ENCODE data around the gene CDKL1. TPM values are rescaled to one million over a fixed set of nuclear protein-coding genes. Genes with fewer than 3 reads are reported as not detected.

Gene CDKL1
- total RNA-seq, 4 donors from 2014 or later: 2.9 to 16.6 (median 11.5) TPM

DNA sequence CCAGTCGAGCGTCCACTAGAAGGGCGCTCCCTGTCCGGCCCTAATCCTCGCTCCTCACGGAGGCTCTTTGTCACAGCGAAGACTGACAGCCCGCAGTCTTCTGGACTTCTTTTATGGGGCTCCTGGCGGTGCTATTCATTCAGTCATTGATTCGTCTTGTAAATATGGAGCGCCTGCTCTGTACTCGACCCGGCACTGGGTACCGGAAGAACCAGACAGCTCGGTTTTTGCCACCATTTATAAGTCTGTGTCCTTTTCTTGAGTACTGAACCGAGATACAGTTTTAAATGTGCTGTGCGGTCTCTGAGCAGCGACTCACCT, 84.0 kb downstream of the CDKL1 start:
- intact Hi-C loops (cut with DNase I): no loop called here

DNA sequence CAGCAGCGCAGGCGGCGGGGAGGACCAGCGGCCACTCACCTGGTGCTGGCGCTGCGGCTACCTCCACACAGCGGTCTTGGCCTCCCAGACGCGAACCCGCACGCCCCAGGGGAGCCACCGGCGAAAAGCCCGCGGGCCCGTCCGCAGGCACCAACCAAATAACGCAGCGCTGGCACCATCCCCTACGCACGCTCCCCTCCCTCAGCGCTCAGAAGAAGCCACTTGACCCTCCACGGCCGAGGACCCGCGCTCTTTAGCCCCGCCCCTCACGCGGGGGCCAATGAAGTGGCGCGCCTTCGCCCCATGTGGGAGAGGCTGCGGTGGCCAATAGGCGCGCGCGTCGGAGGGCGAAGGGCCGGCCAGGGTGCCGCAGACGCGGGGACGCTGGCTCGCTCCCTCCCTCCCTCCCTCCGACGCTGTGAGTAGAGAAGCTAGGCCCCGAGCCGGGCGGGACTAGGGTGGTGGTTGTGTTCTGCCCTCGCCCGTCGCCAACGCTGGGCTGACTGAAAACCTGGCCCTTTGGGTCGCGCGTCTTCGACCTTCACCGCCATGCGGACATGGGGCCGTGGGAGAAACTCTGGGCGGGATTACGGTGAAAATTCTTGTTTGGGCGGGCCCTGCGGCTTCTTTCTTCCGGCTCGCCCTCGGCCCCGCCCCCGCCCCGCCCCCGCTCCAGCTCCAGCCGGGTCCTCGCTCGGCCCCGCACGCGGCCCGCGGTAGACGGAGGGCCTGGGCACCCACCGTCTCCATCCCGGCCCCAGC, 84.5 kb downstream of the CDKL1 start, which contains the start of the genes DMAC2L and L2HGDH:
DMAC2L (plus strand) TSS at position 353 of the 762 bp plus-strand sequence. CDS start 9,164 bp downstream, outside the sequence.
L2HGDH (minus strand) TSS at position 258 of the 762 bp plus-strand sequence; CDS start at position 179, 79 bp downstream.
- H3K4me3 ChIP-seq: peak within 1 kb of the TSS; percentile 56 to 90 (median 80)
- intact Hi-C loops (cut with DNase I): no loop called here

More for the DNA sequence above, 84.0 kb downstream of the CDKL1 start:
- Histone ChIP-seq H3K27me3 (no peaks in the 10 kb centered on the region), H3K4me3 (peak overlapping the region; percentile 56 to 90 (median 80)), H3K4me1 (peaks cover 13 to 31% (median 15%) of the 10 kb centered on the region in 3 donors), H3K36me3 (peaks cover 0 to 12% (median 0%) of the 10 kb centered on the region in 3 donors), H3K9me3 (no peaks in the 10 kb centered on the region), H3K27ac (peak overlapping the region; percentile 92 to 98 (median 96))
- 0 to 1% methylated on average over 10 to 18 of the region's 18 CpGs for WGBS, 2 donors
- TF ChIP-seq, protein P1, sequence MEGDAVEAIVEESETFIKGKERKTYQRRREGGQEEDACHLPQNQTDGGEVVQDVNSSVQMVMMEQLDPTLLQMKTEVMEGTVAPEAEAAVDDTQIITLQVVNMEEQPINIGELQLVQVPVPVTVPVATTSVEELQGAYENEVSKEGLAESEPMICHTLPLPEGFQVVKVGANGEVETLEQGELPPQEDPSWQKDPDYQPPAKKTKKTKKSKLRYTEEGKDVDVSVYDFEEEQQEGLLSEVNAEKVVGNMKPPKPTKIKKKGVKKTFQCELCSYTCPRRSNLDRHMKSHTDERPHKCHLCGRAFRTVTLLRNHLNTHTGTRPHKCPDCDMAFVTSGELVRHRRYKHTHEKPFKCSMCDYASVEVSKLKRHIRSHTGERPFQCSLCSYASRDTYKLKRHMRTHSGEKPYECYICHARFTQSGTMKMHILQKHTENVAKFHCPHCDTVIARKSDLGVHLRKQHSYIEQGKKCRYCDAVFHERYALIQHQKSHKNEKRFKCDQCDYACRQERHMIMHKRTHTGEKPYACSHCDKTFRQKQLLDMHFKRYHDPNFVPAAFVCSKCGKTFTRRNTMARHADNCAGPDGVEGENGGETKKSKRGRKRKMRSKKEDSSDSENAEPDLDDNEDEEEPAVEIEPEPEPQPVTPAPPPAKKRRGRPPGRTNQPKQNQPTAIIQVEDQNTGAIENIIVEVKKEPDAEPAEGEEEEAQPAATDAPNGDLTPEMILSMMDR (IDR thresholded peaks at IDR 0.05): peak in 1 of 6 experiments; percentile 8
- TF ChIP-seq POLR2A (IDR thresholded peaks at IDR 0.05): no peak
- no peak for DNase-seq

DNA sequence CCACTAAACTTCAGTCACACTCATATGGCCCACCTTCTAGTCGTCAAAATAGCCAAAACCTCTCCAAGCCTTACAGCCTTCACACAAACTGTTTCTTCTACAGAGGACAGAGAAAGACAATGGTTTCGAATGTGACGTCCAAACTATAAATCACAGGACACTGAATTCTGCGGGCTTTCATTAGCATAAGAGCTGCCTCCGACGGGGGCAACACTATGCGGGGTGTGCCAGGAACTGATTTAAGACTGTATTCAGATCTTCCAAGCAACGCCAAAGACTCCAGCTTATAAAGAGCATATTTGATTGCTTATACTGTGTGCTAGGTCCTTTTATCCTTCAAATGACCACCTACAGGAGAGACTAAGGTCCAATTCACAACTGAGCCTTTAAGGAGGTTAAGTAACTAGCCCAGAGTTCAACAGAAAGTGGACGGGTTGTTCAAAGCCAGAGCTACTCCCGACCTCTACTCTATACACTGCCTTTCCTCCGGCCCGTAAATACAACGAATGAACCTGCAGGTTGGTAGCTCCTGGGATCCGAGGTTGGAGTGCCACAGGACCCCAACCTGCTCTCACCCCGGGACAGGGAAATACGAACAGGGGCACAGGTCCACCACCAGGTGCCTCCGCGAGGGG, 85.2 kb downstream of the CDKL1 start:
- Histone ChIP-seq H3K4me3 (peak overlapping the region; percentile 56 to 90 (median 80)), H3K27ac (peak overlapping the region; percentile 92 to 98 (median 96)), H3K9me3 (no peaks in the 10 kb centered on the region), H3K36me3 (peaks cover 0 to 12% (median 0%) of the 10 kb centered on the region in 3 donors), H3K4me1 (peaks cover 13 to 25% (median 14%) of the 10 kb centered on the region in 3 donors), H3K27me3 (no peaks in the 10 kb centered on the region)
- no peak for DNase-seq
- TF ChIP-seq, protein P1 (IDR thresholded peaks at IDR 0.05): peak in 2 of 6 experiments; percentile 33 to 54
- no peak for TF ChIP-seq POLR2A (IDR thresholded peaks at IDR 0.05)
- 0% methylated on average over 11 to 12 of the region's 18 CpGs for WGBS, 2 donors
- intact Hi-C loops (cut with DNase I): no loop called here

More for the DNA sequence above, 84.5 kb downstream of the CDKL1 start, which contains the start of the genes DMAC2L and L2HGDH:
- WGBS, 2 donors: 0% methylated on average over 16 of the region's 83 CpGs; no CpG with 5 or more reads in 1 of the 2 donors
- peak; percentile 80 for DNase-seq
- H3K27me3 ChIP-seq: no peaks in the 10 kb centered on the region
- peak in 2 of 4 donors; percentile 50 to 83 for TF ChIP-seq POLR2A (IDR thresholded peaks at IDR 0.05)
- TF ChIP-seq, protein P1 (IDR thresholded peaks at IDR 0.05): peak in 3 of 6 experiments; percentile 10 to 42 (median 35)
- H3K9me3 ChIP-seq: no peaks in the 10 kb centered on the region
- peaks cover 13 to 25% (median 14%) of the 10 kb centered on the region in 3 donors for H3K4me1 ChIP-seq
- peak within 1 kb of the TSS; percentile 92 to 98 (median 96) for H3K27ac ChIP-seq
- H3K36me3 ChIP-seq: peaks cover 0 to 12% (median 0%) of the 10 kb centered on the region in 3 donors

DNA sequence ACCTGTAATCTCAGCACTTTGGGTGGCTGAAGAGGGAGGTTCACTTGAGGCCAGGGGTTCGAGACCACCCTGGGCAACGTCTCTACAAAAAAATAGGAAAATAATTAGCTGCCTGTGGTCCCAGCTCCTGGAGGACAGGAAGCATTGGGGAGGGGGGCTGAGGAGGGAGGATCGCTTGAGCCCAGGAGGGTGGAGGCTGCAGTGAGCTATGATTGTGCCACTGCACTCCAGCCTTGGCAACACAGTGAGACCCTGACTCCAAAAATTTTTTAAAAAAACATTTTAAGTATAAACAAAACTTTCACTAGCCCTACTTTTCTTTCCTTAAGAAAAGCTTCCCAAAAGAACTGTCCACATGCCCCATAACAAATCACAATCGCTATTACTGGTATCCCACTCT, 86.2 kb downstream of the CDKL1 start:
- no peak for DNase-seq
- no peaks in the 10 kb centered on the region for H3K9me3 ChIP-seq
- H3K36me3 ChIP-seq: peaks cover 0 to 12% (median 0%) of the 10 kb centered on the region in 3 donors
- no peak for TF ChIP-seq POLR2A (IDR thresholded peaks at IDR 0.05)
- TF ChIP-seq, protein P1 (IDR thresholded peaks at IDR 0.05): no peak
- 89 to 94% methylated on average over 4 of the region's 4 CpGs for WGBS, 2 donors
- H3K4me1 ChIP-seq: peaks cover 13 to 25% (median 14%) of the 10 kb centered on the region in 3 donors
- intact Hi-C loops (cut with DNase I): no loop called here
- H3K4me3 ChIP-seq: no peak overlapping the region
- no peaks in the 10 kb centered on the region for H3K27me3 ChIP-seq
- no peak overlapping the region for H3K27ac ChIP-seq

All from esophagus squamous epithelium (tissue), 5 donors.